ENCODE measurements around the gene SYT14.

DNA sequence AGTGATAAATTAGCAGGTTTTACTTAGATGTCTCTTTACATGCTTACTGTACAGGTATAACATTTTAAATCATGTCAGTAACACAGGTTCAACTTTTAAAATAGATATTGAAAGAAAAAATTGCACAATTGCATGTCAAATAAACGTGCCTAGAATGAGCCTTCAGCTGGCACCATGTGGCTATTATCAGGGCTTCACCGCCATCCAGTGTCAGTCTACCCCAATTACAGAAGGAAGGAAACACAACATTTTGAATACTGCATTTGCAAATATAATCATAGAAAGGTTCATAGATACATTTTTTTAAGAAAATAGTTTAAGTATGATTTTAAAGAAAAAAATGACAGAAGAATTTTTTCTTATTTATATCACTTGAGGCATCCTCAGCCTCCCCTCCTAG, 247.0 kb downstream of the SYT14 start:
- TF ChIP-seq, protein P1, sequence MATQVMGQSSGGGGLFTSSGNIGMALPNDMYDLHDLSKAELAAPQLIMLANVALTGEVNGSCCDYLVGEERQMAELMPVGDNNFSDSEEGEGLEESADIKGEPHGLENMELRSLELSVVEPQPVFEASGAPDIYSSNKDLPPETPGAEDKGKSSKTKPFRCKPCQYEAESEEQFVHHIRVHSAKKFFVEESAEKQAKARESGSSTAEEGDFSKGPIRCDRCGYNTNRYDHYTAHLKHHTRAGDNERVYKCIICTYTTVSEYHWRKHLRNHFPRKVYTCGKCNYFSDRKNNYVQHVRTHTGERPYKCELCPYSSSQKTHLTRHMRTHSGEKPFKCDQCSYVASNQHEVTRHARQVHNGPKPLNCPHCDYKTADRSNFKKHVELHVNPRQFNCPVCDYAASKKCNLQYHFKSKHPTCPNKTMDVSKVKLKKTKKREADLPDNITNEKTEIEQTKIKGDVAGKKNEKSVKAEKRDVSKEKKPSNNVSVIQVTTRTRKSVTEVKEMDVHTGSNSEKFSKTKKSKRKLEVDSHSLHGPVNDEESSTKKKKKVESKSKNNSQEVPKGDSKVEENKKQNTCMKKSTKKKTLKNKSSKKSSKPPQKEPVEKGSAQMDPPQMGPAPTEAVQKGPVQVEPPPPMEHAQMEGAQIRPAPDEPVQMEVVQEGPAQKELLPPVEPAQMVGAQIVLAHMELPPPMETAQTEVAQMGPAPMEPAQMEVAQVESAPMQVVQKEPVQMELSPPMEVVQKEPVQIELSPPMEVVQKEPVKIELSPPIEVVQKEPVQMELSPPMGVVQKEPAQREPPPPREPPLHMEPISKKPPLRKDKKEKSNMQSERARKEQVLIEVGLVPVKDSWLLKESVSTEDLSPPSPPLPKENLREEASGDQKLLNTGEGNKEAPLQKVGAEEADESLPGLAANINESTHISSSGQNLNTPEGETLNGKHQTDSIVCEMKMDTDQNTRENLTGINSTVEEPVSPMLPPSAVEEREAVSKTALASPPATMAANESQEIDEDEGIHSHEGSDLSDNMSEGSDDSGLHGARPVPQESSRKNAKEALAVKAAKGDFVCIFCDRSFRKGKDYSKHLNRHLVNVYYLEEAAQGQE (IDR thresholded peaks at IDR 0.05; ENCODE audit: borderline replicate concordance) = no peak
- TF ChIP-seq EZH2 (IDR thresholded peaks at IDR 0.05; ENCODE audit: borderline replicate concordance, insufficient read depth, low read length, poor library complexity, severe bottlenecking) = no peak
- TF ChIP-seq, protein P2, sequence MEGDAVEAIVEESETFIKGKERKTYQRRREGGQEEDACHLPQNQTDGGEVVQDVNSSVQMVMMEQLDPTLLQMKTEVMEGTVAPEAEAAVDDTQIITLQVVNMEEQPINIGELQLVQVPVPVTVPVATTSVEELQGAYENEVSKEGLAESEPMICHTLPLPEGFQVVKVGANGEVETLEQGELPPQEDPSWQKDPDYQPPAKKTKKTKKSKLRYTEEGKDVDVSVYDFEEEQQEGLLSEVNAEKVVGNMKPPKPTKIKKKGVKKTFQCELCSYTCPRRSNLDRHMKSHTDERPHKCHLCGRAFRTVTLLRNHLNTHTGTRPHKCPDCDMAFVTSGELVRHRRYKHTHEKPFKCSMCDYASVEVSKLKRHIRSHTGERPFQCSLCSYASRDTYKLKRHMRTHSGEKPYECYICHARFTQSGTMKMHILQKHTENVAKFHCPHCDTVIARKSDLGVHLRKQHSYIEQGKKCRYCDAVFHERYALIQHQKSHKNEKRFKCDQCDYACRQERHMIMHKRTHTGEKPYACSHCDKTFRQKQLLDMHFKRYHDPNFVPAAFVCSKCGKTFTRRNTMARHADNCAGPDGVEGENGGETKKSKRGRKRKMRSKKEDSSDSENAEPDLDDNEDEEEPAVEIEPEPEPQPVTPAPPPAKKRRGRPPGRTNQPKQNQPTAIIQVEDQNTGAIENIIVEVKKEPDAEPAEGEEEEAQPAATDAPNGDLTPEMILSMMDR (IDR thresholded peaks at IDR 0.05; ENCODE audit: poor library complexity, severe bottlenecking) = no peak
- no peak for TF ChIP-seq MXI1 (conservative IDR thresholded peaks at IDR 0.05; ENCODE audit: poor library complexity, severe bottlenecking)
- TF ChIP-seq POLR2AphosphoS5 (IDR thresholded peaks at IDR 0.05) = no peak
- TF ChIP-seq EP300 (conservative IDR thresholded peaks at IDR 0.05; ENCODE audit: poor library complexity, severe bottlenecking) = no peak
- TF ChIP-seq TAF1 (IDR thresholded peaks at IDR 0.05; ENCODE audit: low read depth) = no peak
- TF ChIP-seq SMC3 (conservative IDR thresholded peaks at IDR 0.05; ENCODE audit: poor library complexity) = no peak
- TF ChIP-seq RAD21 (conservative IDR thresholded peaks at IDR 0.05) = no peak

Data from neural cell (in vitro differentiated cells).